ENCODE results near the gene MCCC1. TPM values are rescaled to one million over a fixed set of nuclear protein-coding genes. Genes with fewer than 3 reads are reported as not detected.
"Not testable (repeated sequence)": the region's sequence is repeated elsewhere in the genome, so short reads cannot be mapped to it uniquely, and the experiment has no call there.

The MCCC1 gene
- total and polyA plus RNA-seq, 11 donors: 32.8 to 58.4 (median 47.5) TPM

GRCh38 chr3:183120538-183121215 is 21.4 kb upstream of the MCCC1 start:
- Histone ChIP-seq H3K27me3 (peaks cover 0 to 24% (median 2%) of the 10 kb centered on the region in 9 donors), H3K4me1 (peaks cover 0 to 3% (median 0%) of the 10 kb centered on the region in 12 donors), H3K27ac (no peak overlapping the region), H3K36me3 (no peaks in the 10 kb centered on the region), H3K4me3 (no peak overlapping the region), H3K9me3 (no peaks in the 10 kb centered on the region)
- DNase-seq (no peak), ATAC-seq (no peak)
- WGBS, 4 donors: 65 to 81% (median 72%) methylated on average over 8 of the region's 8 CpGs
- no peak for TF ChIP-seq POLR2A (IDR thresholded peaks at IDR 0.05)
- no peak for TF ChIP-seq CTCF (IDR thresholded peaks at IDR 0.05)
- intact Hi-C loops (cut with DNase I): loop anchor here in 8 of 10 donors (2.0 to 10.0 kb wide), 7 partner anchors 57 to 647 kb away; no protein-coding TSS in a partner anchor

- intact Hi-C loops (cut with DNase I): no loop called here
- H3K4me1 ChIP-seq: peaks cover 0 to 11% (median 0%) of the 10 kb centered on the region in 12 donors
- no peak for DNase-seq
- H3K9me3 ChIP-seq: no peaks in the 10 kb centered on the region
- peaks cover 0 to 58% (median 11%) of the 10 kb centered on the region in 9 donors for H3K27me3 ChIP-seq
- ATAC-seq: no peak
- H3K4me3 ChIP-seq: no peak overlapping the region
- no peak for TF ChIP-seq POLR2A (IDR thresholded peaks at IDR 0.05)
- no peak for TF ChIP-seq CTCF (IDR thresholded peaks at IDR 0.05)
- H3K27ac ChIP-seq: no peak overlapping the region
- H3K36me3 ChIP-seq: no peaks in the 10 kb centered on the region
- 61 to 76% (median 74%) methylated on average over 4 of the region's 4 CpGs for WGBS, 4 donors
Observed at GRCh38 chr3:183117056-183117455, 17.8 kb upstream of the MCCC1 start.

- ATAC-seq: peak in 3 of 4 donors; percentile 62 to 73 (median 67)
- no peak for TF ChIP-seq POLR2A (IDR thresholded peaks at IDR 0.05)
- no peak for TF ChIP-seq CTCF (IDR thresholded peaks at IDR 0.05)
- no peak for DNase-seq
- Histone ChIP-seq H3K9me3 (no peaks in the 10 kb centered on the region), H3K4me1 (peaks cover 0 to 11% (median 0%) of the 10 kb centered on the region in 12 donors), H3K36me3 (no peaks in the 10 kb centered on the region), H3K27ac (no peak overlapping the region), H3K27me3 (peaks cover 0 to 58% (median 11%) of the 10 kb centered on the region in 9 donors), H3K4me3 (peak overlapping the region in 10 of 12 donors; percentile 9 to 38 (median 24))
- WGBS, 4 donors: 1 to 7% (median 3%) methylated on average over 9 to 25 of the region's 25 CpGs
- intact Hi-C loops (cut with DNase I): no loop called here
Observed at GRCh38 chr3:183116025-183116614, 16.8 kb upstream of the MCCC1 start.

- no peak overlapping the region for H3K27ac ChIP-seq
- TF ChIP-seq CTCF (IDR thresholded peaks at IDR 0.05) (no peak), POLR2A (IDR thresholded peaks at IDR 0.05) (no peak)
- no peaks in the 10 kb centered on the region for H3K36me3 ChIP-seq
- peaks cover 0 to 58% (median 11%) of the 10 kb centered on the region in 9 donors for H3K27me3 ChIP-seq
- WGBS, 4 donors: 22 to 30% (median 26%) methylated on average over 13 of the region's 13 CpGs
- H3K9me3 ChIP-seq: peaks cover 0 to 7% (median 0%) of the 10 kb centered on the region in 12 donors
- no peak overlapping the region for H3K4me3 ChIP-seq
- ATAC-seq (no peak), DNase-seq (no peak)
- H3K4me1 ChIP-seq: peaks cover 0 to 11% (median 0%) of the 10 kb centered on the region in 12 donors
- intact Hi-C loops (cut with DNase I): no loop called here
Observed at GRCh38 chr3:183114384-183115178, 15.3 kb upstream of the MCCC1 start.

GRCh38 chr3:183109847-183110246 is 10.6 kb upstream of the MCCC1 start:
- H3K4me3 ChIP-seq; DNase-seq; H3K27ac ChIP-seq; intact Hi-C loops (cut with DNase I); H3K36me3 ChIP-seq; H3K9me3 ChIP-seq; ATAC-seq: not testable (repeated sequence)
- WGBS, 4 donors: 80 to 89% (median 84%) methylated on average over 1 of the region's 1 CpG
- H3K4me1 ChIP-seq: peaks cover 0 to 21% (median 0%) of the 10 kb centered on the region in 12 donors
- peaks cover 0 to 25% (median 2%) of the 10 kb centered on the region in 9 donors for H3K27me3 ChIP-seq
